Dendritic cell treated with granulocyte-macrophage colony-stimulating factor and Interleukin-4, amounts not matched to agents 40 ng/mL and 50 ng/mL, for 4 days (primary cell): ENCODE measurements around the gene SCART1.

Source experiments
- H3K27ac Mint-ChIP-seq: one replicate; pipeline ENCODE4 v1.8.0; 2022; ENCODE audit warnings: mild to moderate bottlenecking, mixed read lengths
- H3K27me3 Mint-ChIP-seq: one replicate; pipeline ENCODE4 v1.8.0; 2022; ENCODE audit warnings: mild to moderate bottlenecking, mixed read lengths
- H3K36me3 Mint-ChIP-seq: one replicate; pipeline ENCODE4 v1.8.0; 2022; ENCODE audit warnings: low read depth, mixed read lengths
- H3K4me1 Mint-ChIP-seq: one replicate; pipeline ENCODE4 v1.8.0; 2022; ENCODE audit warnings: low read depth, mixed read lengths
- H3K4me3 Mint-ChIP-seq: one replicate; pipeline ENCODE4 v1.8.0; 2022; ENCODE audit warnings: mild to moderate bottlenecking, moderate library complexity, mixed read lengths
- H3K9me3 Mint-ChIP-seq: one replicate; pipeline ENCODE4 v1.8.0; 2022; ENCODE audit warnings: mixed read lengths
- intact Hi-C: fragments of 100-400 bp; cut with micrococcal nuclease; formaldehyde crosslinking; loops from one replicate; pipeline ENCODE4 v1.15.0; 2022

SCART1 gene

GRCh38 chr10:133442191-133442966 is 11.4 kb upstream of the SCART1 start:
- intact Hi-C loops = loop anchor here (5.0 kb wide), 1 partner anchor 130 kb away; no protein-coding TSS in a partner anchor
- Mint-ChIP-seq H3K27me3 (peaks cover 15% of the 10 kb centered on the region), H3K27ac (no peak overlapping the region), H3K4me3 (no peak overlapping the region), H3K4me1 (peaks cover 11% of the 10 kb centered on the region), H3K9me3 (peaks cover 25% of the 10 kb centered on the region), H3K36me3 (no peaks in the 10 kb centered on the region)

GRCh38 chr10:133442967-133443924 is 10.5 kb upstream of the SCART1 start:
- intact Hi-C loops = loop anchor here (5.0 kb wide), 1 partner anchor 129 kb away; no protein-coding TSS in a partner anchor
- Mint-ChIP-seq H3K36me3 (no peaks in the 10 kb centered on the region), H3K9me3 (peaks cover 34% of the 10 kb centered on the region), H3K4me3 (no peak overlapping the region), H3K27me3 (peaks cover 15% of the 10 kb centered on the region), H3K4me1 (peaks cover 11% of the 10 kb centered on the region), H3K27ac (no peak overlapping the region)

GRCh38 chr10:133444342-133445267 is 9.1 kb upstream of the SCART1 start:
- no peak overlapping the region for H3K27ac Mint-ChIP-seq
- peaks cover 47% of the 10 kb centered on the region for H3K9me3 Mint-ChIP-seq
- no peak overlapping the region for H3K4me3 Mint-ChIP-seq
- peaks cover 11% of the 10 kb centered on the region for H3K4me1 Mint-ChIP-seq
- intact Hi-C loops = loop anchor here (5.0 kb wide), 1 partner anchor 128 kb away; no protein-coding TSS in a partner anchor
- H3K27me3 Mint-ChIP-seq = peaks cover 15% of the 10 kb centered on the region
- H3K36me3 Mint-ChIP-seq = no peaks in the 10 kb centered on the region

- Mint-ChIP-seq H3K27me3 (peaks cover 15% of the 10 kb centered on the region), H3K36me3 (no peaks in the 10 kb centered on the region), H3K4me3 (no peak overlapping the region), H3K4me1 (peaks cover 11% of the 10 kb centered on the region), H3K9me3 (peaks cover 47% of the 10 kb centered on the region), H3K27ac (no peak overlapping the region)
- intact Hi-C loops = no loop called here
Measured at GRCh38 chr10:133445268-133445732, 8.4 kb upstream of the SCART1 start.

GRCh38 chr10:133445751-133446708 is 7.7 kb upstream of the SCART1 start:
- peaks cover 47% of the 10 kb centered on the region for H3K9me3 Mint-ChIP-seq
- H3K27ac Mint-ChIP-seq = no peak overlapping the region
- no peak overlapping the region for H3K4me3 Mint-ChIP-seq
- H3K36me3 Mint-ChIP-seq = no peaks in the 10 kb centered on the region
- intact Hi-C loops = no loop called here
- H3K27me3 Mint-ChIP-seq = peaks cover 17% of the 10 kb centered on the region
- peaks cover 11% of the 10 kb centered on the region for H3K4me1 Mint-ChIP-seq

- intact Hi-C loops = no loop called here
- no peak overlapping the region for H3K27ac Mint-ChIP-seq
Measured at GRCh38 chr10:133446979-133447378, 6.8 kb upstream of the SCART1 start.

GRCh38 chr10:133448120-133448519 is 5.6 kb upstream of the SCART1 start:
- Mint-ChIP-seq H3K27ac (no peak overlapping the region), H3K4me3 (no peak overlapping the region), H3K4me1 (peaks cover under 1% of the 10 kb centered on the region), H3K36me3 (no peaks in the 10 kb centered on the region), H3K27me3 (peaks cover 15% of the 10 kb centered on the region), H3K9me3 (peaks cover 47% of the 10 kb centered on the region)
- intact Hi-C loops = no loop called here

More at GRCh38 chr10:133446979-133447378, 6.8 kb upstream of the SCART1 start:
- Mint-ChIP-seq H3K4me3 (no peak overlapping the region), H3K27me3 (peaks cover 15% of the 10 kb centered on the region), H3K4me1 (peaks cover 11% of the 10 kb centered on the region), H3K36me3 (no peaks in the 10 kb centered on the region), H3K9me3 (peaks cover 47% of the 10 kb centered on the region)

- intact Hi-C loops = no loop called here
- Mint-ChIP-seq H3K36me3 (no peaks in the 10 kb centered on the region), H3K4me1 (no peaks in the 10 kb centered on the region), H3K27ac (no peak overlapping the region), H3K9me3 (peaks cover 32% of the 10 kb centered on the region), H3K27me3 (peaks cover 7% of the 10 kb centered on the region), H3K4me3 (no peak overlapping the region)
Measured at GRCh38 chr10:133451346-133451745, 2.4 kb upstream of the SCART1 start.

- intact Hi-C loops = no loop called here
- peaks cover 21% of the 10 kb centered on the region for H3K9me3 Mint-ChIP-seq
- peaks cover 2% of the 10 kb centered on the region for H3K27me3 Mint-ChIP-seq
- H3K4me3 Mint-ChIP-seq = no peak overlapping the region
- no peak overlapping the region for H3K27ac Mint-ChIP-seq
- no peaks in the 10 kb centered on the region for H3K36me3 Mint-ChIP-seq
- H3K4me1 Mint-ChIP-seq = no peaks in the 10 kb centered on the region
Measured at GRCh38 chr10:133452453-133452852, 1.3 kb upstream of the SCART1 start.

- Mint-ChIP-seq H3K27me3 (peaks cover 2% of the 10 kb centered on the region), H3K4me3 (no peak overlapping the region), H3K36me3 (no peaks in the 10 kb centered on the region), H3K9me3 (peaks cover 2% of the 10 kb centered on the region), H3K27ac (no peak overlapping the region), H3K4me1 (no peaks in the 10 kb centered on the region)
- intact Hi-C loops = no loop called here
Measured at GRCh38 chr10:133454204-133454893, 604 bp downstream of the SCART1 start.

- no peak overlapping the region for H3K27ac Mint-ChIP-seq
- no peaks in the 10 kb centered on the region for H3K36me3 Mint-ChIP-seq
- H3K4me3 Mint-ChIP-seq = no peak overlapping the region
- peaks cover 2% of the 10 kb centered on the region for H3K27me3 Mint-ChIP-seq
- H3K4me1 Mint-ChIP-seq = no peaks in the 10 kb centered on the region
- intact Hi-C loops = no loop called here
- no peaks in the 10 kb centered on the region for H3K9me3 Mint-ChIP-seq
Measured at GRCh38 chr10:133455196-133455595, 1.5 kb downstream of the SCART1 start.

- intact Hi-C loops = no loop called here
- H3K27me3 Mint-ChIP-seq = peaks cover 2% of the 10 kb centered on the region
- no peaks in the 10 kb centered on the region for H3K36me3 Mint-ChIP-seq
- no peaks in the 10 kb centered on the region for H3K4me1 Mint-ChIP-seq
- no peak overlapping the region for H3K27ac Mint-ChIP-seq
- no peak overlapping the region for H3K4me3 Mint-ChIP-seq
- no peaks in the 10 kb centered on the region for H3K9me3 Mint-ChIP-seq
Measured at GRCh38 chr10:133455611-133456031, 1.9 kb downstream of the SCART1 start.
